ENCODE measurements around the gene OPN4. TPM values are rescaled to one million over a fixed set of nuclear protein-coding genes. Genes with fewer than 3 reads are reported as not detected.

The OPN4 gene
- total and polyA plus RNA-seq, 2 of the 8 experiments (the other 6 are each of a cell fraction or from before 2014, with no cell fraction given) = not detected

DNA sequence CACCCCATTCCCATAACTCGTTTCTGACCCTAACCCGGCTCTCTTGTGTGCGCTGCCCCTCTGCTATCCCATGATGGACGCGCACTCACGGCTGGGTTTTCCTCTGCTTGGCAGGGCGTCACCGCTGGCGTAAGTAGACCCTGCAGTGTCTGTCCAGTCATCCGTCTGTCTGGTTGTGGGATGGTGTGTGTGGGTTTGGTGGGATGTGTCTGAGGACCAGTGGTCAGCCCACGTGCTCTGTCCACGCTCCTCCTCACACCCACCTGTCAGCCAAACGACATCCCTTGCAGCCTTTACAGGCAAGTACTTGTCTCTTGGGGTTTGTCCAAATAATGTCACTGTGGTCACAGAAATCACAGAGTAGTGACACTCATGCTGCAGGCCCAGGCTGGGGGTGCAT lies 34.8 kb downstream of the OPN4 start:
- FAIRE-seq = no peak
- Histone ChIP-seq H3K14ac (ENCODE audit: insufficient read length) (no peak overlapping the region), H3K9me3 (ENCODE audit: insufficient read depth in 2 of 2, low read depth in 1 of 2, low read length in 1 of 2) (no peaks in the 10 kb centered on the region), H3K4me3 (ENCODE audit: extremely low read depth in 1 of 4, insufficient read depth in 2 of 4, low read depth in 3 of 4, low read length in 4 of 4) (no peak overlapping the region), H2AK5ac (ENCODE audit: low read depth, low read length) (no peak overlapping the region), H4K20me1 (replicated peaks in 1 of 2; ENCODE audit: control insufficient read depth in 1 of 2, insufficient read depth in 2 of 2, low read length in 2 of 2) (no peaks in the 10 kb centered on the region), H3K23me2 (ENCODE audit: low read depth, low read length) (no peaks in the 10 kb centered on the region; the same call in 1 of the 2 replicates), H3K27me3 (replicated peaks in 1 of 4; ENCODE audit: control insufficient read depth in 3 of 4, extremely low read depth in 1 of 4, insufficient read depth in 3 of 4, low read length in 3 of 4) (no peaks in the 10 kb centered on the region), H3K4me2 (ENCODE audit: insufficient read depth in 1 of 2, low read depth in 2 of 2, low read length in 2 of 2) (no peak overlapping the region), H2BK20ac (ENCODE audit: low read length) (no peak overlapping the region), H4K8ac (ENCODE audit: extremely low read depth, insufficient read depth, low read length) (peak overlapping the region; percentile 36; the same call in 1 of the 2 replicates), H2BK5ac (ENCODE audit: low read depth, low read length) (peak overlapping the region; percentile 31; the same call in 1 of the 2 replicates), H3K18ac (ENCODE audit: extremely low read depth, low read length) (no peak overlapping the region), H3K36me3 (ENCODE audit: control insufficient read depth in 2 of 4, insufficient read depth in 4 of 4, low read length in 3 of 4) (no peaks in the 10 kb centered on the region), H3K79me1 (ENCODE audit: low read depth, low read length) (no peaks in the 10 kb centered on the region), H3K4me1 (replicated peaks in 1 of 4; ENCODE audit: control insufficient read depth in 3 of 4, insufficient read depth in 4 of 4, low read length in 3 of 4) (peaks cover 5 to 29% (median 12%) of the 10 kb centered on the region in 4 experiments), H3K79me2 (ENCODE audit: control insufficient read depth in 1 of 2, insufficient read depth in 2 of 2, low read length in 2 of 2) (no peaks in the 10 kb centered on the region), H4K91ac (replicated peaks; ENCODE audit: insufficient read length, low read length) (no peak overlapping the region), H3K9ac (replicated peaks in 1 of 4; ENCODE audit: extremely low read depth in 1 of 4, low read depth in 3 of 4, low read length in 3 of 4) (no peak overlapping the region), H4K5ac (ENCODE audit: insufficient read length, low read depth, low read length) (no peak overlapping the region), H3K56ac (replicated peaks; ENCODE audit: insufficient read length, low read depth, low read length) (no peak overlapping the region), H3K27ac (ENCODE audit: low read depth, low read length) (no peak overlapping the region), H3K4ac (replicated peaks; ENCODE audit: insufficient read length, low read depth, low read length) (no peak overlapping the region), H2AFZ (ENCODE audit: low read length) (peak overlapping the region; percentile 62; the same call in 1 of the 2 replicates), H2BK15ac (ENCODE audit: low read length) (peak overlapping the region; percentile 83; the same call in 1 of the 2 replicates), H2BK12ac (ENCODE audit: low read depth, low read length) (peak overlapping the region; percentile 45; the same call in 1 of the 2 replicates), H3K23ac (ENCODE audit: insufficient read length) (no peak overlapping the region), H2BK120ac (replicated peaks; ENCODE audit: low read depth, low read length) (no peak overlapping the region)
- CTCF ChIA-PET (ENCODE audit: partially characterized antibody) = interaction anchor here (1.0 to 4.5 kb wide), 30 partner anchors 9 to 279 kb away, joined by 3 to 59 read pairs (median 5); partner anchors contain the start of genes ADIRF and SNCG
- WGBS, 2 experiments (ENCODE audit: extremely low coverage in 1 of 2, insufficient coverage in 1 of 2, insufficient read length in 1 of 2, insufficient replicate concordance in 2 of 2, low coverage in 1 of 2, low lambda C conversion rate in 2 of 2, missing lambda C conversion rate in 1 of 2) = 87% methylated on average over 13 of the region's 13 CpGs; no CpG with 5 or more reads in 1 of the 2 experiments
- DNase-seq (ENCODE audit: low read depth in 1 of 2, low spot score in 2 of 2) = no peak
- POLR2A ChIA-PET (ENCODE audit: partially characterized antibody) = no interaction called here
- TF ChIP-seq SIRT6 (IDR thresholded peaks at IDR 0.05; ENCODE audit: low read length) (no peak), HDAC2 (IDR thresholded peaks at IDR 0.05; ENCODE audit: borderline replicate concordance in 1 of 2, low read depth in 2 of 2, low read length in 2 of 2) (no peak), CREB1 (IDR thresholded peaks at IDR 0.05) (no peak), POU5F1 (IDR thresholded peaks at IDR 0.05; ENCODE audit: low read depth, low read length) (no peak)

Measured in H1 (cell line).